ENCODE results near the gene DOCK4.

GRCh38 chr7:112091768-112092167 lies 114.4 kb downstream of the DOCK4 start:
- TF ChIP-seq CREB1 (IDR thresholded peaks at IDR 0.05; ENCODE audit: low read depth) (no peak), EP300 (IDR thresholded peaks at IDR 0.05; ENCODE audit: borderline replicate concordance) (no peak), EGR1 (IDR thresholded peaks at IDR 0.05) (no peak), TCF12 (IDR thresholded peaks at IDR 0.05; ENCODE audit: low read depth) (no peak), YY1 (IDR thresholded peaks at IDR 0.05; ENCODE audit: low read depth) (no peak)
- TF ChIP-seq, protein P1, sequence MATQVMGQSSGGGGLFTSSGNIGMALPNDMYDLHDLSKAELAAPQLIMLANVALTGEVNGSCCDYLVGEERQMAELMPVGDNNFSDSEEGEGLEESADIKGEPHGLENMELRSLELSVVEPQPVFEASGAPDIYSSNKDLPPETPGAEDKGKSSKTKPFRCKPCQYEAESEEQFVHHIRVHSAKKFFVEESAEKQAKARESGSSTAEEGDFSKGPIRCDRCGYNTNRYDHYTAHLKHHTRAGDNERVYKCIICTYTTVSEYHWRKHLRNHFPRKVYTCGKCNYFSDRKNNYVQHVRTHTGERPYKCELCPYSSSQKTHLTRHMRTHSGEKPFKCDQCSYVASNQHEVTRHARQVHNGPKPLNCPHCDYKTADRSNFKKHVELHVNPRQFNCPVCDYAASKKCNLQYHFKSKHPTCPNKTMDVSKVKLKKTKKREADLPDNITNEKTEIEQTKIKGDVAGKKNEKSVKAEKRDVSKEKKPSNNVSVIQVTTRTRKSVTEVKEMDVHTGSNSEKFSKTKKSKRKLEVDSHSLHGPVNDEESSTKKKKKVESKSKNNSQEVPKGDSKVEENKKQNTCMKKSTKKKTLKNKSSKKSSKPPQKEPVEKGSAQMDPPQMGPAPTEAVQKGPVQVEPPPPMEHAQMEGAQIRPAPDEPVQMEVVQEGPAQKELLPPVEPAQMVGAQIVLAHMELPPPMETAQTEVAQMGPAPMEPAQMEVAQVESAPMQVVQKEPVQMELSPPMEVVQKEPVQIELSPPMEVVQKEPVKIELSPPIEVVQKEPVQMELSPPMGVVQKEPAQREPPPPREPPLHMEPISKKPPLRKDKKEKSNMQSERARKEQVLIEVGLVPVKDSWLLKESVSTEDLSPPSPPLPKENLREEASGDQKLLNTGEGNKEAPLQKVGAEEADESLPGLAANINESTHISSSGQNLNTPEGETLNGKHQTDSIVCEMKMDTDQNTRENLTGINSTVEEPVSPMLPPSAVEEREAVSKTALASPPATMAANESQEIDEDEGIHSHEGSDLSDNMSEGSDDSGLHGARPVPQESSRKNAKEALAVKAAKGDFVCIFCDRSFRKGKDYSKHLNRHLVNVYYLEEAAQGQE (IDR thresholded peaks at IDR 0.05; ENCODE audit: low read depth), result no peak
- TF ChIP-seq, protein P2, sequence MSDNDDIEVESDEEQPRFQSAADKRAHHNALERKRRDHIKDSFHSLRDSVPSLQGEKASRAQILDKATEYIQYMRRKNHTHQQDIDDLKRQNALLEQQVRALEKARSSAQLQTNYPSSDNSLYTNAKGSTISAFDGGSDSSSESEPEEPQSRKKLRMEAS (IDR thresholded peaks at IDR 0.05), result no peak
